ENCODE data around the gene ZNF518B.

DNA sequence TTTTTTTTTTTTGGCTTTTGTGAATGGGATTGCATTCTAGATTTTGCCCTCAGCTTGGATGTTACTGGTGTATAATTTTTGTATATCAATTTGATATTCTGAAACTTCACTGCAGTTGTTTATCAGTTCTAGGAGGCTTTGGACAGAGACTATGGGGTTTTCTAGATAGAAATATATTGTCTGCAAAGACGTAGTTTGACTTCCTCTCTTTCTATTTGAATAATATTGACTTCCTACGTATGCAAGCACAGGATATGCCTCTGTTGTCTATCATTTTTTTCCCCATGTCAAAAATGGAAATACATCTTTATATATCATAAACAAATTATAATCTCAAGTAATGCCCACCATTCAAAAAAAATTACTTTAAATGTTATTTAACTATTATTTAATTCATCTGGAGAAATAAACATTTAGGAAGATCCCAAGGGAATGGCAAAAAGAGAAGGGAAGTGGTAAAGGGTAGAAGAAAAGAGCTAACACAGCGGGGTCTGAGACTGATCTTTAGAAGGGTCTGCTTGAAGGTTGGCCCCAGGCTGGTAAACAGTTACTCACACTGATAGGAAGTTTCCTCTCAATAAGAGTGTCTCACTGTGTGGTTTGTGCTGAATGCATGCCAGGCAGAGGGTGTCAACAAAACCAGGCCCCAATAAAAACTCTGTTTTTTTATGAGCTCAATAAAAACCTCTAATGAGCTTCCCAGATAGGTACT is 35.7 kb downstream of the ZNF518B start:
- TF ChIP-seq CTCF (IDR thresholded peaks at IDR 0.05) = no peak
- no peak for TF ChIP-seq POLR2AphosphoS5 (IDR thresholded peaks at IDR 0.05; ENCODE audit: low read depth, low read length)
- TF ChIP-seq SMC3 (IDR thresholded peaks at IDR 0.05; ENCODE audit: low read depth, low read length) = no peak
- no peak for TF ChIP-seq RAD21 (IDR thresholded peaks at IDR 0.05; ENCODE audit: low read length)
